Astrocyte (in vitro differentiated cells and primary cell): Measurements from ENCODE around the gene IL9. TPM values are rescaled to one million over a fixed set of nuclear protein-coding genes. Genes with fewer than 3 reads are reported as not detected.

ENCODE experiments used
- DNase-seq: peaks from one replicate; pipeline ENCODE4 v3.0.0-alpha.2; 2010; ENCODE audit warnings: low read depth
- FAIRE-seq: peaks from 2 replicates; lab custom pipeline; 2011; peaks lifted over from hg19 to GRCh38; lab: Jason Lieb, UNC
- H2AFZ ChIP-seq: 2 replicates; pipeline ENCODE4 v1.6.0; 2012; ENCODE audit warnings: low read depth, low read length, inconsistent platforms
- H3K27ac ChIP-seq: 2 replicates; pipeline ENCODE4 v1.5.1; 2011; ENCODE audit warnings: low read depth, low read length, inconsistent platforms
- H3K27me3 ChIP-seq: 2 replicates; pipeline ENCODE4 v1.6.0; 2011; ENCODE audit warnings: low read length, inconsistent platforms; ENCODE audit not compliant: insufficient read depth
- H3K36me3 ChIP-seq: 2 replicates; pipeline ENCODE4 v1.5.1; 2011; ENCODE audit warnings: low read length, inconsistent platforms; ENCODE audit not compliant: insufficient read depth
- H3K4me1 ChIP-seq: 2 replicates; pipeline ENCODE4 v1.5.1; 2011; ENCODE audit warnings: low read length, inconsistent platforms; ENCODE audit not compliant: insufficient read depth
- H3K4me2 ChIP-seq: 2 replicates; pipeline ENCODE4 v1.6.0; 2012; ENCODE audit warnings: low read length, inconsistent platforms
- H3K4me3 ChIP-seq: 2 replicates; pipeline ENCODE4 v1.5.1; 2011; ENCODE audit warnings: low read depth, mild to moderate bottlenecking, low read length, inconsistent platforms; ENCODE audit not compliant: insufficient read depth
- H3K79me2 ChIP-seq: 2 replicates; pipeline ENCODE4 v1.6.0; 2012; ENCODE audit warnings: mild to moderate bottlenecking, low read length, inconsistent platforms; ENCODE audit not compliant: insufficient read depth
- H3K9ac ChIP-seq: 2 replicates; pipeline ENCODE4 v1.6.0; 2012; ENCODE audit warnings: mild to moderate bottlenecking, low read length, inconsistent platforms
- H3K9me3 ChIP-seq: 2 replicates; pipeline ENCODE4 v1.5.1; 2012; ENCODE audit warnings: low read depth, mild to moderate bottlenecking, low read length, inconsistent platforms; ENCODE audit not compliant: insufficient read depth
- H4K20me1 ChIP-seq: 2 replicates; pipeline ENCODE4 v1.6.0; 2012; ENCODE audit warnings: low read length, inconsistent platforms; ENCODE audit not compliant: insufficient read depth
- H3K27ac Mint-ChIP-seq: one replicate; pipeline ENCODE4 v1.8.0; 2021; ENCODE audit warnings: mild to moderate bottlenecking, mixed read lengths; ENCODE audit not compliant: unreplicated experiment
- H3K27me3 Mint-ChIP-seq: one replicate; pipeline ENCODE4 v1.8.0; 2021; ENCODE audit warnings: low read depth, mixed read lengths; ENCODE audit not compliant: unreplicated experiment
- H3K36me3 Mint-ChIP-seq: one replicate; pipeline ENCODE4 v1.8.0; 2021; ENCODE audit warnings: low read depth, mixed read lengths; ENCODE audit not compliant: unreplicated experiment
- H3K4me1 Mint-ChIP-seq: one replicate; pipeline ENCODE4 v1.8.0; 2021; ENCODE audit warnings: low read depth, mixed read lengths; ENCODE audit not compliant: unreplicated experiment
- H3K4me3 Mint-ChIP-seq: one replicate; pipeline ENCODE4 v1.8.0; 2021; ENCODE audit warnings: mild to moderate bottlenecking, moderate library complexity, mixed read lengths; ENCODE audit not compliant: unreplicated experiment
- H3K9me3 Mint-ChIP-seq: one replicate; pipeline ENCODE4 v1.8.0; 2021; ENCODE audit warnings: mild to moderate bottlenecking, mixed read lengths; ENCODE audit not compliant: unreplicated experiment
- EZH2 ChIP-seq: IDR thresholded peaks from 2 replicates; pipeline ENCODE4 v1.6.1; 2012; ENCODE audit warnings: mild to moderate bottlenecking, low read length, inconsistent platforms; ENCODE audit not compliant: insufficient read depth
- total RNA-seq: library from RNA; stranded (reverse); gene quantifications from 2 replicates; pipeline ENCODE4 v1.2.1, GENCODE V29; 2021
- TF ChIP-seq, protein P1 (sequence below): IDR thresholded peaks from 2 replicates; pipeline ENCODE4 v1.5.1; 2011; ENCODE audit warnings: low read depth, mild to moderate bottlenecking, inconsistent platforms, low read length, moderate library complexity; ENCODE audit not compliant: insufficient read depth

The IL9 gene
- total RNA-seq, 1 donor from 2014 or later = not detected

DNA sequence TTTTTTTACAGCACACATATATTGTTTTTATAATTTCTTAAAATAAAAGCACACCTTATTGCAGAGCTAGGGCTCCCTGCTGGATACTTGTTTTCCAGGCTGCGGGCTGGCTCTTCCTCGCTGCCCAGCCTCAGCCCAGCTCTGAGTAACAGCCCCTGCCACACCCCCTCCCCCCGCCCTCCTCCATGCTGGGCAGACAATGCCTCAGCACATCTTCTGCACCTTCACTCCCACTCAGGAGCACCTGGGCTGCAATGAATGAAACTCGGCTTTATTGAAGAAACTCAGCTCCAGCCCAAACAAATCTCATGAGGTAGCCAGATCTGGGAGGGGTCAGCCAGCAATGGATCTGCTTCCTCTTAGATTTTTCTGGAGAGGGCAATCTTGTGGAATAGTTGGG lies 9.5 kb downstream of the IL9 start:
- Mint-ChIP-seq H3K27me3 (peaks cover 63% of the 10 kb centered on the region), H3K27ac (no peak overlapping the region), H3K4me1 (peaks cover 10% of the 10 kb centered on the region), H3K4me3 (no peak overlapping the region), H3K36me3 (no peaks in the 10 kb centered on the region), H3K9me3 (no peaks in the 10 kb centered on the region)
- peaks cover 8% of the 10 kb centered on the region for H3K4me1 ChIP-seq
- H3K4me2 ChIP-seq = no peak overlapping the region
- no peak overlapping the region for H3K9ac ChIP-seq
- TF ChIP-seq, protein P1, sequence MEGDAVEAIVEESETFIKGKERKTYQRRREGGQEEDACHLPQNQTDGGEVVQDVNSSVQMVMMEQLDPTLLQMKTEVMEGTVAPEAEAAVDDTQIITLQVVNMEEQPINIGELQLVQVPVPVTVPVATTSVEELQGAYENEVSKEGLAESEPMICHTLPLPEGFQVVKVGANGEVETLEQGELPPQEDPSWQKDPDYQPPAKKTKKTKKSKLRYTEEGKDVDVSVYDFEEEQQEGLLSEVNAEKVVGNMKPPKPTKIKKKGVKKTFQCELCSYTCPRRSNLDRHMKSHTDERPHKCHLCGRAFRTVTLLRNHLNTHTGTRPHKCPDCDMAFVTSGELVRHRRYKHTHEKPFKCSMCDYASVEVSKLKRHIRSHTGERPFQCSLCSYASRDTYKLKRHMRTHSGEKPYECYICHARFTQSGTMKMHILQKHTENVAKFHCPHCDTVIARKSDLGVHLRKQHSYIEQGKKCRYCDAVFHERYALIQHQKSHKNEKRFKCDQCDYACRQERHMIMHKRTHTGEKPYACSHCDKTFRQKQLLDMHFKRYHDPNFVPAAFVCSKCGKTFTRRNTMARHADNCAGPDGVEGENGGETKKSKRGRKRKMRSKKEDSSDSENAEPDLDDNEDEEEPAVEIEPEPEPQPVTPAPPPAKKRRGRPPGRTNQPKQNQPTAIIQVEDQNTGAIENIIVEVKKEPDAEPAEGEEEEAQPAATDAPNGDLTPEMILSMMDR = no peak
- no peak for TF ChIP-seq EZH2
- H3K36me3 ChIP-seq = no peaks in the 10 kb centered on the region
- DNase-seq = no peak
- no peaks in the 10 kb centered on the region for H4K20me1 ChIP-seq
- H2AFZ ChIP-seq = no peak overlapping the region
- H3K27ac ChIP-seq = no peak overlapping the region
- no peaks in the 10 kb centered on the region for H3K79me2 ChIP-seq
- peaks cover 20% of the 10 kb centered on the region for H3K27me3 ChIP-seq
- H3K4me3 ChIP-seq = no peak overlapping the region
- no peak for FAIRE-seq
- no peaks in the 10 kb centered on the region for H3K9me3 ChIP-seq

DNA sequence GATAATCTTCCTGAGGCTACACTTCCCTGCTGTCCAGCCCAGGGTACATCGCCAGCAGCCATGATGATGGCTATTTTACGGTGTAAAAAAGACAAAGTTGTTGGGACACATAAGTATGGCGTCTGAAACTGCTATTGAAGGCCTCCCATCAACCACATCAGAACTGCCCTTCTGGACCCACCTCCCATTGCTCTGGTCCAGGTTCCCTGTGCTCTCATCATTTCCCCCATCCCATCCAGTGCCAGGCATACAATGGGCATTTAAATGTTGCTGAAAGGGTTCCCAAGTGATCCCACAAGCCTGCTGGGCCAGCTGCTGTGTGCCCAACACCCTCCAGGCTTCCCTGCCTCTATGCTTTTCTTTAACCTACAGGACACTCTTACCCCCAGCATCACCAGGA lies 10.6 kb downstream of the IL9 start:
- DNase-seq = no peak
- H3K36me3 ChIP-seq = no peaks in the 10 kb centered on the region
- Mint-ChIP-seq H3K27ac (no peak overlapping the region), H3K4me1 (peaks cover 11% of the 10 kb centered on the region), H3K27me3 (peaks cover 67% of the 10 kb centered on the region), H3K4me3 (no peak overlapping the region), H3K36me3 (no peaks in the 10 kb centered on the region), H3K9me3 (no peaks in the 10 kb centered on the region)
- H3K4me1 ChIP-seq = peaks cover 8% of the 10 kb centered on the region
- no peak overlapping the region for H3K4me3 ChIP-seq
- no peak overlapping the region for H3K4me2 ChIP-seq
- TF ChIP-seq, protein P1 = no peak
- TF ChIP-seq EZH2 = no peak
- no peaks in the 10 kb centered on the region for H3K79me2 ChIP-seq
- H4K20me1 ChIP-seq = no peaks in the 10 kb centered on the region
- H3K27me3 ChIP-seq = peaks cover 24% of the 10 kb centered on the region
- no peak overlapping the region for H2AFZ ChIP-seq
- no peaks in the 10 kb centered on the region for H3K9me3 ChIP-seq
- H3K9ac ChIP-seq = no peak overlapping the region
- no peak for FAIRE-seq
- no peak overlapping the region for H3K27ac ChIP-seq

DNA sequence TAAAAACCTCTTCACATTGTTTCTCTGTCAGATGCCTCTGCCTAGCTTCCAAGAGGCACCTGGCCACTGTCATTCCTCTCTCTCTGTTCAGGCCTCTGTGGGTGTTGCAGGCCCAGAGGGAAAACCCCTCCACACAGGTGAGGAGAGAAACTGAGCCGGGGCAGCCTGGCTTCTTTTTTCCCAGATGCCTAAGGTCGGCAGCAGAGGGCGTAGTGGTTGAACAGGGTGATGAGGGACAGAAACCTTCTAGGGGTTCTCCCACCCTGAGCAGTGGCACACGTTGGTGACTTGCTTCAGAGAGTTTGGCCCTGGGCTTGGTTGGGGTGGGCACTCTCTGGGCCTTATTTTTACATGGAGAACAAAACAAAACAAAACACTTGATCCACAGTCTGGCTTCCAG lies 12.2 kb downstream of the IL9 start:
- H3K4me3 ChIP-seq = no peak overlapping the region
- no peak overlapping the region for H3K4me2 ChIP-seq
- Mint-ChIP-seq H3K36me3 (no peaks in the 10 kb centered on the region), H3K27ac (no peak overlapping the region), H3K27me3 (peaks cover 57% of the 10 kb centered on the region), H3K4me3 (no peak overlapping the region), H3K4me1 (peaks cover 11% of the 10 kb centered on the region), H3K9me3 (no peaks in the 10 kb centered on the region)
- no peaks in the 10 kb centered on the region for H3K9me3 ChIP-seq
- peaks cover 8% of the 10 kb centered on the region for H3K4me1 ChIP-seq
- TF ChIP-seq EZH2 = no peak
- TF ChIP-seq, protein P1 = no peak
- DNase-seq (no peak), FAIRE-seq (no peak)
- no peaks in the 10 kb centered on the region for H4K20me1 ChIP-seq
- H3K9ac ChIP-seq = no peak overlapping the region
- H3K36me3 ChIP-seq = no peaks in the 10 kb centered on the region
- peaks cover 24% of the 10 kb centered on the region for H3K27me3 ChIP-seq
- H3K27ac ChIP-seq = no peak overlapping the region
- H3K79me2 ChIP-seq = no peaks in the 10 kb centered on the region
- H2AFZ ChIP-seq = no peak overlapping the region
